Measurements from ENCODE around the gene SRGAP1. TPM values are rescaled to one million over a fixed set of nuclear protein-coding genes. Genes with fewer than 3 reads are reported as not detected.

SRGAP1 gene
- polyA plus RNA-seq, 1 donor (not counting 4 experiments of a cell fraction or from before 2014, with no cell fraction given): 4.5 TPM

DNA sequence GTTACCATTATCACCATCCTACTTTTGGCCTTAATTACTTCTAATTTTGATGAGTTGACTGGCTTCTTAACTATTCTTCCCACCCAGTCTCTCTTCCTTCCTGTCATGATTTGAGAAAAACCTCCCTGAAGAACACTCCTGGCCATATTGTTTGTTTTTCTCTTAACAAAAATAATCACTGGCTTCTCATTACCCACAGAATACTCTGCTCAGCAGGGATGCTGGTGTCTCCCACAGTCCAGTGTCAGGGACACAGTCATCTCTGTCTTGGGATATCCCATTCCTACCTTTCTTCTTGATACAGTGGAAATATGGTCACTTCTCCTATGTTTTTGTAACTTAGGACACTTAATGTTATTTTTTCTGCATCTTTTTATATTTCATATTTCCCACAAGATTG, 103.7 kb downstream of the SRGAP1 start:
- no peak overlapping the region for H3K27ac ChIP-seq (ENCODE audit: control insufficient read depth, insufficient read depth, low read length)
- dilution Hi-C loops (cut with MboI; ENCODE audit: extremely low pct_ligation_motif_present, low sequenced_read_pairs): no loop called here
- no peaks in the 10 kb centered on the region for H4K20me1 ChIP-seq (ENCODE audit: control insufficient read depth, extremely low read depth, insufficient read depth, low read length)
- FAIRE-seq (no peak), DNase-seq (ENCODE audit: low read depth, low spot score) (no peak)
- peaks cover 2 to 3% of the 10 kb centered on the region in 2 experiments for H3K36me3 ChIP-seq (ENCODE audit: control insufficient read depth in 2 of 2, extremely low read depth in 1 of 2, insufficient read depth in 2 of 2, low read length in 2 of 2)
- peaks cover 16% of the 10 kb centered on the region for H3K79me2 ChIP-seq (ENCODE audit: control insufficient read depth, insufficient read depth, low read length)
- no peak overlapping the region for H3K4me2 ChIP-seq (ENCODE audit: control insufficient read depth, extremely low read depth, insufficient read depth, low read depth, low read length)
- no peaks in the 10 kb centered on the region for H3K9me3 ChIP-seq (ENCODE audit: control insufficient read depth, low read depth, low read length)
- H3K4me1 ChIP-seq (ENCODE audit: control insufficient read depth, extremely low read depth, insufficient read depth, low read length): peaks cover 6% of the 10 kb centered on the region
- TF ChIP-seq, protein P1, sequence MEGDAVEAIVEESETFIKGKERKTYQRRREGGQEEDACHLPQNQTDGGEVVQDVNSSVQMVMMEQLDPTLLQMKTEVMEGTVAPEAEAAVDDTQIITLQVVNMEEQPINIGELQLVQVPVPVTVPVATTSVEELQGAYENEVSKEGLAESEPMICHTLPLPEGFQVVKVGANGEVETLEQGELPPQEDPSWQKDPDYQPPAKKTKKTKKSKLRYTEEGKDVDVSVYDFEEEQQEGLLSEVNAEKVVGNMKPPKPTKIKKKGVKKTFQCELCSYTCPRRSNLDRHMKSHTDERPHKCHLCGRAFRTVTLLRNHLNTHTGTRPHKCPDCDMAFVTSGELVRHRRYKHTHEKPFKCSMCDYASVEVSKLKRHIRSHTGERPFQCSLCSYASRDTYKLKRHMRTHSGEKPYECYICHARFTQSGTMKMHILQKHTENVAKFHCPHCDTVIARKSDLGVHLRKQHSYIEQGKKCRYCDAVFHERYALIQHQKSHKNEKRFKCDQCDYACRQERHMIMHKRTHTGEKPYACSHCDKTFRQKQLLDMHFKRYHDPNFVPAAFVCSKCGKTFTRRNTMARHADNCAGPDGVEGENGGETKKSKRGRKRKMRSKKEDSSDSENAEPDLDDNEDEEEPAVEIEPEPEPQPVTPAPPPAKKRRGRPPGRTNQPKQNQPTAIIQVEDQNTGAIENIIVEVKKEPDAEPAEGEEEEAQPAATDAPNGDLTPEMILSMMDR (optimal IDR thresholded peaks at IDR 0.05 in 1 of 3, IDR thresholded peaks at IDR 0.05 in 1 of 3, conservative IDR thresholded peaks at IDR 0.05 in 1 of 3; ENCODE audit: extremely low read depth in 1 of 3, insufficient read depth in 2 of 3, low read length in 3 of 3): no peak
- no peak for TF ChIP-seq EZH2 (IDR thresholded peaks at IDR 0.05; ENCODE audit: low read length)
- no peak overlapping the region for H3K4me3 ChIP-seq (ENCODE audit: control insufficient read depth in 2 of 3, extremely low read depth in 1 of 3, insufficient read depth in 2 of 3, low read depth in 1 of 3, low read length in 3 of 3)
- H3K9me1 ChIP-seq (ENCODE audit: control insufficient read depth, extremely low read depth, insufficient read depth, low read length): no peaks in the 10 kb centered on the region
- no peak overlapping the region for H2AFZ ChIP-seq (ENCODE audit: control insufficient read depth, low read length)
- no peak overlapping the region for H3K9ac ChIP-seq (ENCODE audit: control insufficient read depth, extremely low read depth, insufficient read depth, low read length)
- H3K27me3 ChIP-seq (ENCODE audit: control insufficient read depth, extremely low read depth, insufficient read depth, low read length): no peaks in the 10 kb centered on the region

DNA sequence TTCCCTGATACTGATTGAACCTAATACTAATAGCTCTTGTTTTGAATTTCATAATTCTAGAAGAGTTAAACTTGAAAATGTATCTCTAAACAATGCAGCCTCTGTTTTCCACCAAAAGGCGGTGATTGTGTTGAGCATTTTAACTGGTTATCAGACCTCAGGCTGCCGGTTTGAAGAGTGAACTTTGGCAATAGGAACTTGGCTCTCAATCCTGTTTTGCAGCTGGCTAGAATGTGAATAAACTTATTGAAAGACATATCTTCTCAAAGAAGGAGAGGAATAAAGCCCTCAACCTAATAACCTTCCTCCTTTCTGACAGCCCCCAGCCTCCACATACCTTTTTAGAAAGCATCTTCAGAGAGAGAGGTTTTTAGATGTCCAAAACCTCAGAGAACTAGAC, 105.4 kb downstream of the SRGAP1 start:
- H4K20me1 ChIP-seq (ENCODE audit: control insufficient read depth, extremely low read depth, insufficient read depth, low read length): no peaks in the 10 kb centered on the region
- peaks cover 0 to 3% of the 10 kb centered on the region in 2 experiments for H3K36me3 ChIP-seq (ENCODE audit: control insufficient read depth in 2 of 2, extremely low read depth in 1 of 2, insufficient read depth in 2 of 2, low read length in 2 of 2)
- no peaks in the 10 kb centered on the region for H3K9me1 ChIP-seq (ENCODE audit: control insufficient read depth, extremely low read depth, insufficient read depth, low read length)
- H3K4me2 ChIP-seq (ENCODE audit: control insufficient read depth, extremely low read depth, insufficient read depth, low read depth, low read length): no peak overlapping the region
- no peaks in the 10 kb centered on the region for H3K9me3 ChIP-seq (ENCODE audit: control insufficient read depth, low read depth, low read length)
- H3K4me3 ChIP-seq (ENCODE audit: control insufficient read depth in 2 of 3, extremely low read depth in 1 of 3, insufficient read depth in 2 of 3, low read depth in 1 of 3, low read length in 3 of 3): no peak overlapping the region
- H3K4me1 ChIP-seq (ENCODE audit: control insufficient read depth, extremely low read depth, insufficient read depth, low read length): peaks cover 6% of the 10 kb centered on the region
- dilution Hi-C loops (cut with MboI; ENCODE audit: extremely low pct_ligation_motif_present, low sequenced_read_pairs): no loop called here
- TF ChIP-seq EZH2 (IDR thresholded peaks at IDR 0.05; ENCODE audit: low read length): no peak
- TF ChIP-seq, protein P1 (optimal IDR thresholded peaks at IDR 0.05 in 1 of 3, IDR thresholded peaks at IDR 0.05 in 1 of 3, conservative IDR thresholded peaks at IDR 0.05 in 1 of 3; ENCODE audit: extremely low read depth in 1 of 3, insufficient read depth in 2 of 3, low read length in 3 of 3): no peak
- H3K79me2 ChIP-seq (ENCODE audit: control insufficient read depth, insufficient read depth, low read length): peaks cover 16% of the 10 kb centered on the region
- DNase-seq (ENCODE audit: low read depth, low spot score) (no peak), FAIRE-seq (no peak)
- no peak overlapping the region for H3K27ac ChIP-seq (ENCODE audit: control insufficient read depth, insufficient read depth, low read length)
- H3K9ac ChIP-seq (ENCODE audit: control insufficient read depth, extremely low read depth, insufficient read depth, low read length): no peak overlapping the region
- H3K27me3 ChIP-seq (ENCODE audit: control insufficient read depth, extremely low read depth, insufficient read depth, low read length): no peaks in the 10 kb centered on the region
- no peak overlapping the region for H2AFZ ChIP-seq (ENCODE audit: control insufficient read depth, low read length)
